ENCODE measurements around the gene GNAI2. TPM values are rescaled to one million over a fixed set of nuclear protein-coding genes. Genes with fewer than 3 reads are reported as not detected.

Gene GNAI2
- total RNA-seq, 2 experiments from 2014 or later = 515 to 531 TPM

- no peak overlapping the region for H3K27ac Mint-ChIP-seq
- H3K4me1 Mint-ChIP-seq (ENCODE audit: low read depth) = peaks cover 8% of the 10 kb centered on the region
- DNase-seq (no peak), ATAC-seq (no peak)
- ChIA-PET POLR2A (no interaction called here), CTCF (interaction anchor here (0.7 to 1.8 kb wide), 4 partner anchors 10 to 31 kb away, joined by 3 to 5 read pairs (median 4); no protein-coding TSS in a partner anchor)
- H3K4me3 Mint-ChIP-seq = no peak overlapping the region
- no peaks in the 10 kb centered on the region for H3K9me3 Mint-ChIP-seq (ENCODE audit: insufficient read depth)
- H3K27me3 Mint-ChIP-seq (ENCODE audit: low read depth) = no peaks in the 10 kb centered on the region
- no peaks in the 10 kb centered on the region for H3K36me3 Mint-ChIP-seq (ENCODE audit: low read depth)
Observed at GRCh38 chr3:50215529-50215928, 20.5 kb upstream of the GNAI2 start.

DNA sequence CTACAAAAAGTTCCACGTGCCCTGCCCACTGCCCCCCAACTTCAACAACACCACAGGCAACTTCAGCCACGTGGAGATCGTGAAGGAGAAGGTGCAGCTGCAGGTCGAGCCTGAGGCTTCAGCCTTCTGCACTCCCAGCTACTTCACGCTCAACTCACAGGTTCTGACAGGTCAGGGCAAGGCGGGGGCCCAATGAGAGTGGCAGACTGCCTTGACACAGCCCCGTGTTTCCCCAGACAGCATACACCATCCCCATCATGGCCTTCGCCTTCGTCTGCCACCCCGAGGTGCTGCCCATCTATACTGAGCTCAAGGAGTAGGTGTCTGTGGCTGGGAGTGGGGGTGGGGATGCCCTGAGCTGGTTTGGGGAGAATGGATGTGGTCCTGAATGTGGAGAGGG, 18.3 kb upstream of the GNAI2 start:
- no peaks in the 10 kb centered on the region for H3K27me3 Mint-ChIP-seq (ENCODE audit: low read depth)
- no peaks in the 10 kb centered on the region for H3K9me3 Mint-ChIP-seq (ENCODE audit: insufficient read depth)
- H3K27ac Mint-ChIP-seq = no peak overlapping the region
- ATAC-seq (no peak), DNase-seq (no peak)
- peaks cover 9% of the 10 kb centered on the region for H3K4me1 Mint-ChIP-seq (ENCODE audit: low read depth)
- POLR2A ChIA-PET = interaction anchor here (1.4 to 1.8 kb wide), 2 partner anchors 9 to 23 kb away, joined by 3 to 4 read pairs; no protein-coding TSS in a partner anchor
- CTCF ChIA-PET = interaction anchor here (0.9 kb wide), 1 partner anchor 47 kb away, joined by 3 read pairs; no protein-coding TSS in a partner anchor
- no peaks in the 10 kb centered on the region for H3K36me3 Mint-ChIP-seq (ENCODE audit: low read depth)
- no peak overlapping the region for H3K4me3 Mint-ChIP-seq

GRCh38 chr3:50218448-50218847, 17.6 kb upstream of the GNAI2 start:
- ChIA-PET POLR2A (interaction anchor here (1.4 to 1.8 kb wide), 2 partner anchors 8 to 24 kb away, joined by 3 to 4 read pairs; no protein-coding TSS in a partner anchor), CTCF (interaction anchor here (0.9 to 4.4 kb wide), 2 partner anchors 25 to 28 kb away, joined by 3 to 49 read pairs; partner anchors contain the start of gene GNAT1)
- H3K4me3 Mint-ChIP-seq = no peak overlapping the region
- H3K27me3 Mint-ChIP-seq (ENCODE audit: low read depth) = peaks cover 3% of the 10 kb centered on the region
- no peaks in the 10 kb centered on the region for H3K9me3 Mint-ChIP-seq (ENCODE audit: insufficient read depth)
- ATAC-seq (no peak), DNase-seq (no peak)
- no peak overlapping the region for H3K27ac Mint-ChIP-seq
- no peaks in the 10 kb centered on the region for H3K36me3 Mint-ChIP-seq (ENCODE audit: low read depth)
- peaks cover 9% of the 10 kb centered on the region for H3K4me1 Mint-ChIP-seq (ENCODE audit: low read depth)

DNA sequence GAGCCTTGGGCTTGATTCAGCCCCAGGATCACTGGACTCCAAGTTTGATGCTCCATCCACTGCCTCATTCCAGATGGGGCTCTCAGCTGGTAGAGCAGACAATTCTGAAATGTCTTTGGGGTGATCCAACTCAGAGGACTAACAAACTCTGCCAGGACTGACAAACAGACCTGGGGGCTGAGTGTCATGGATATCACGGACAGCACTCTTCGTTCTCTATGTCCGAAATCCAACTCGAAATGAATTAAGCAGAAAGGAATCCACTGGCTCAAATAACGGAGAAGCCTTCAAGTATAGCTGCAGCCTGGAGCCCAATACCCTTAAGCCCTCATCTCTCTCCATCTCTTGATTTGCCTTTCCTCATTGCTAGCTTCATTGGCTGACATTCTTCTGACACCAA, 16.7 kb upstream of the GNAI2 start:
- H3K36me3 Mint-ChIP-seq (ENCODE audit: low read depth) = no peaks in the 10 kb centered on the region
- DNase-seq = no peak
- peaks cover 8% of the 10 kb centered on the region for H3K27me3 Mint-ChIP-seq (ENCODE audit: low read depth)
- no peak for ATAC-seq
- no peaks in the 10 kb centered on the region for H3K9me3 Mint-ChIP-seq (ENCODE audit: insufficient read depth)
- no peak overlapping the region for H3K4me3 Mint-ChIP-seq
- no peak overlapping the region for H3K27ac Mint-ChIP-seq
- ChIA-PET POLR2A (no interaction called here), CTCF (interaction anchor here (0.9 to 4.4 kb wide), 4 partner anchors 19 to 27 kb away, joined by 3 to 49 read pairs (median 3); partner anchors contain the start of gene GNAT1)
- peaks cover 9% of the 10 kb centered on the region for H3K4me1 Mint-ChIP-seq (ENCODE audit: low read depth)

DNA sequence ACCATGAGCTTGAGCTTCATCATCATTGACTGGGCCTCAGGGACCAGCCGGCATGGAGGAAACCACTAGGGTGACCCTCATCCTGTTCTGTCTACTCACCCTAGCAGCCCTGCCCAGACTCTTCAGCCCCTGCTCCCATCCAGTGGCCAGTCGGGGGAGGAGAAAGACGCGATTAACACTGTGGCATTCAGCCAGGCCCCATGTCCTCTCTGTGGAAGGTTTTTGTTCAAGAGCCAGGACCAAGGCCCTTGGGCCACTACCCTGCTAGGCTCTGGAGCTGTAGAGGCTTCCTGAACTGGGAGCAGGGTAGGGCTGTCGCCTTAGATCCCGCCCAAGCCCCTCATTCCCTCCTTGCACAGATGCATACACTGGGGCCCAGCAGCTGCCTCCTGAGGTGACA, 15.9 kb upstream of the GNAI2 start:
- peaks cover 9% of the 10 kb centered on the region for H3K4me1 Mint-ChIP-seq (ENCODE audit: low read depth)
- H3K9me3 Mint-ChIP-seq (ENCODE audit: insufficient read depth) = no peaks in the 10 kb centered on the region
- peaks cover 12% of the 10 kb centered on the region for H3K27me3 Mint-ChIP-seq (ENCODE audit: low read depth)
- DNase-seq (no peak), ATAC-seq (no peak)
- ChIA-PET POLR2A (no interaction called here), CTCF (interaction anchor here (0.8 to 4.4 kb wide), 5 partner anchors 16 to 27 kb away, joined by 3 to 49 read pairs (median 3); partner anchors contain the start of gene GNAT1)
- no peaks in the 10 kb centered on the region for H3K36me3 Mint-ChIP-seq (ENCODE audit: low read depth)
- no peak overlapping the region for H3K27ac Mint-ChIP-seq
- no peak overlapping the region for H3K4me3 Mint-ChIP-seq

GRCh38 chr3:50221051-50221410, 15.0 kb upstream of the GNAI2 start:
- ATAC-seq (no peak), DNase-seq (no peak)
- Mint-ChIP-seq H3K9me3 (ENCODE audit: insufficient read depth) (no peaks in the 10 kb centered on the region), H3K27me3 (ENCODE audit: low read depth) (peaks cover 16% of the 10 kb centered on the region), H3K36me3 (ENCODE audit: low read depth) (no peaks in the 10 kb centered on the region), H3K4me1 (ENCODE audit: low read depth) (peaks cover 15% of the 10 kb centered on the region), H3K27ac (peak overlapping the region; percentile 52), H3K4me3 (no peak overlapping the region)
- POLR2A ChIA-PET = no interaction called here
- CTCF ChIA-PET = interaction anchor here (1.1 to 4.4 kb wide), 4 partner anchors 17 to 36 kb away, joined by 3 to 49 read pairs (median 6); partner anchors contain the start of gene GNAT1

DNA sequence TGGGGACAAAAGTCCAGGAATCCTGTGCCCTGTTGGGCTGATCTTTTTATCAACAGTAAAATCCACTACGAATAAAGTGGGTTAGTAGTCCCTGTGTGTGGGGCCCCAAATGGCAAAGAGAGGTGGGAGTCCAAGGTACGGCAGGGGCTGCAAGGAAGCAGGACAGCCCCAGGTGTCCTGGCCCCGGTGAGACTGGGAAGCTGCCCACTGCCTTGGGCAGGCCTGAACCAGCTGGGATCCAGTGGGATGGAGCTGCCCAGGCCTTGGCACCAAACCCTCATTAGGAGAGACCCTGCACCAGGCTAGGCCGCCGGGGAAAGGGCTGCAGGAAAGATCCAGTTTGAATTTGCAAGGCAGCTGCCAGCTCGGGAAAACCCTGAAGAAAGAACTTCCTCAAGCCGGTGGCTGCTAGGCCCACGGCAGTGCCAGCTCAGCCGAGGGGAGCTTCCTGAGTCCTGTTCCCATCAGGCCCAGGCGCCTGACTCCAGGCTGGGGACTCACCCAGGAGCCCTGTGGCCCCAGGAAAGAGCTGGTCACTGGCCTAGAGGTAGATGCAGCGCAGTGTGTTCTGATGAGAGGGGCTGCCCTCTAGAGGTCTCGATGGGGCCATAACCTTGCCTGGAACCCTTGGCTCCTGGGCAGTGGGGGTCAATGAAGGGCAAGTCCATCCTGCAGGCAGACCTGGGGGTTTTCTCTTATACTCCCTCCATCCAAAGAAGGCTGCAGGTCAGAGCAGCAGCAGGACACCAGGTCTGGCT, 14.4 kb upstream of the GNAI2 start:
- POLR2A ChIA-PET = interaction anchor here (1.0 kb wide), 1 partner anchor 27 kb away, joined by 6 read pairs; no protein-coding TSS in a partner anchor

DNA sequence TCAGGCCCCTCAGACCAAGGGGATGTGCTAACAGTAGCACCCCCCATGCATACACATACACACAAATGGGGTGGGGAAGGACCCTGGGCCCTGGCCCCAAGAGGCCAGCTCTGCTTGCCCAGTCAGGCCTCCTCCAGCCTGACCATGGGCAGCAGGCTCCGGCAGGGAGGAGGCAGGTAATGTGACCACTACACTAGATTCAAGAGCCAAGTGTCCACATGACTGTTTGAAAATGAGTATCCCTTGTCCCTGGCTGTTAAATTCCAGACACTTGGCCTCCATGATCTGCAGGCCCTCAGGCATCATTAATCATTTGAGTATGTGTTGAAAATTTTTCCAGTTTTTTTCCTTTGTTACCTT, 13.9 kb upstream of the GNAI2 start:
- DNase-seq (no peak), ATAC-seq (no peak)
- peaks cover 16% of the 10 kb centered on the region for H3K27me3 Mint-ChIP-seq (ENCODE audit: low read depth)
- no peaks in the 10 kb centered on the region for H3K36me3 Mint-ChIP-seq (ENCODE audit: low read depth)
- H3K4me1 Mint-ChIP-seq (ENCODE audit: low read depth) = peaks cover 23% of the 10 kb centered on the region
- no peak overlapping the region for H3K4me3 Mint-ChIP-seq
- H3K9me3 Mint-ChIP-seq (ENCODE audit: insufficient read depth) = no peaks in the 10 kb centered on the region
- POLR2A ChIA-PET = interaction anchor here (1.0 kb wide), 1 partner anchor 27 kb away, joined by 6 read pairs; no protein-coding TSS in a partner anchor
- CTCF ChIA-PET = interaction anchor here (1.1 to 4.4 kb wide), 3 partner anchors 24 to 34 kb away, joined by 3 to 49 read pairs (median 9); partner anchors contain the start of gene GNAT1
- H3K27ac Mint-ChIP-seq = no peak overlapping the region

More for the DNA sequence above, 14.4 kb upstream of the GNAI2 start:
- CTCF ChIA-PET = interaction anchor here (1.1 to 4.4 kb wide), 4 partner anchors 18 to 35 kb away, joined by 3 to 49 read pairs (median 6); partner anchors contain the start of gene GNAT1
- ATAC-seq (no peak), DNase-seq (no peak)
- Mint-ChIP-seq H3K9me3 (ENCODE audit: insufficient read depth) (no peaks in the 10 kb centered on the region), H3K27ac (peak overlapping the region; percentile 52), H3K4me3 (no peak overlapping the region), H3K27me3 (ENCODE audit: low read depth) (peaks cover 16% of the 10 kb centered on the region), H3K4me1 (ENCODE audit: low read depth) (peaks cover 19% of the 10 kb centered on the region), H3K36me3 (ENCODE audit: low read depth) (no peaks in the 10 kb centered on the region)

GRCh38 chr3:50224639-50225038, 11.4 kb upstream of the GNAI2 start:
- peaks cover 16% of the 10 kb centered on the region for H3K27me3 Mint-ChIP-seq (ENCODE audit: low read depth)
- no peaks in the 10 kb centered on the region for H3K36me3 Mint-ChIP-seq (ENCODE audit: low read depth)
- H3K4me1 Mint-ChIP-seq (ENCODE audit: low read depth) = peaks cover 42% of the 10 kb centered on the region
- no peak overlapping the region for H3K27ac Mint-ChIP-seq
- no peak overlapping the region for H3K4me3 Mint-ChIP-seq
- ChIA-PET POLR2A (no interaction called here), CTCF (interaction anchor here (1.4 to 7.6 kb wide), 8 partner anchors 10 to 103 kb away, joined by 3 to 185 read pairs (median 15); partner anchors contain the start of genes GNAI2, GNAT1 and LSMEM2)
- no peak for DNase-seq
- no peaks in the 10 kb centered on the region for H3K9me3 Mint-ChIP-seq (ENCODE audit: insufficient read depth)
- no peak for ATAC-seq

- Mint-ChIP-seq H3K36me3 (ENCODE audit: low read depth) (no peaks in the 10 kb centered on the region), H3K4me3 (peak overlapping the region; percentile 91), H3K9me3 (ENCODE audit: insufficient read depth) (no peaks in the 10 kb centered on the region), H3K27me3 (ENCODE audit: low read depth) (peaks cover 16% of the 10 kb centered on the region), H3K27ac (peak overlapping the region; percentile 90), H3K4me1 (ENCODE audit: low read depth) (peaks cover 34% of the 10 kb centered on the region)
- CTCF ChIA-PET = interaction anchor here (0.7 to 7.6 kb wide), 27 partner anchors 9 to 127 kb away, joined by 3 to 185 read pairs (median 6); partner anchors contain the start of genes GNAI2, GNAT1, HYAL3 and NAA80
- DNase-seq (peak; percentile 59), ATAC-seq (peak; percentile 27)
- POLR2A ChIA-PET = interaction anchor here (0.6 to 3.0 kb wide), 8 partner anchors 9 to 381 kb away, joined by 3 to 23 read pairs (median 10); no protein-coding TSS in a partner anchor
Observed at GRCh38 chr3:50226888-50227389, 9.1 kb upstream of the GNAI2 start.

GRCh38 chr3:50227390-50228183, 8.4 kb upstream of the GNAI2 start:
- H3K36me3 Mint-ChIP-seq (ENCODE audit: low read depth) = no peaks in the 10 kb centered on the region
- H3K27me3 Mint-ChIP-seq (ENCODE audit: low read depth) = peaks cover 16% of the 10 kb centered on the region
- peak; percentile 89 for ATAC-seq
- CTCF ChIA-PET = interaction anchor here (0.7 to 7.6 kb wide), 29 partner anchors 8 to 127 kb away, joined by 3 to 185 read pairs (median 5); partner anchors contain the start of genes GNAI2, GNAT1, HYAL3 and NAA80
- H3K4me1 Mint-ChIP-seq (ENCODE audit: low read depth) = peaks cover 34% of the 10 kb centered on the region
- H3K9me3 Mint-ChIP-seq (ENCODE audit: insufficient read depth) = no peaks in the 10 kb centered on the region
- H3K4me3 Mint-ChIP-seq = peak overlapping the region; percentile 91
- peak overlapping the region; percentile 90 for H3K27ac Mint-ChIP-seq
- POLR2A ChIA-PET = interaction anchor here (0.6 to 3.0 kb wide), 10 partner anchors 10 to 381 kb away, joined by 3 to 23 read pairs (median 5); partner anchors contain the start of genes HYAL3 and NAA80
- peak; percentile 94 for DNase-seq
